ENCODE results near the gene AMN1. TPM values are rescaled to one million over a fixed set of nuclear protein-coding genes. Genes with fewer than 3 reads are reported as not detected.
"Not testable (repeated sequence)": the region's sequence is repeated elsewhere in the genome, so short reads cannot be mapped to it uniquely, and the experiment has no call there.

The AMN1 gene
- total RNA-seq, 1 donor from 2014 or later: 10.0 TPM

DNA sequence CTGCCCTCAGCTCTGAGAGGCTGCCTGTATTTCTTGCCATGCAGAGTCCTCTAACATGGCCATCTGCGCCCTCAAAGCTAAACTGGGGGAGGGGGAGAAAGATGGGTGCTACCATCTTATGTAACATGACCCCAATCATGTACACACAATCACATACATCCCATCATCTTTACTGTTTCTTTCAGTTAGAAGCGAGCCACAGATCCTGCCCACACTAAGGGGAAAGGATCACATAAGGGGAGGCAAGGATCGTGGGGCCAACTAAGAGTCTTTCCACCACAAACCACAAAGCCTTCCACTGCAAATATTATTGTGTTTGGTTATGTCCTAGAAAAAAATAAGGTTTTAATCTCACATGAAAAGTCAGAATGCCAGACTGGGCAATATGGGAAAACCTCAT lies 11.8 kb upstream of the AMN1 start:
- TF ChIP-seq, protein P1, sequence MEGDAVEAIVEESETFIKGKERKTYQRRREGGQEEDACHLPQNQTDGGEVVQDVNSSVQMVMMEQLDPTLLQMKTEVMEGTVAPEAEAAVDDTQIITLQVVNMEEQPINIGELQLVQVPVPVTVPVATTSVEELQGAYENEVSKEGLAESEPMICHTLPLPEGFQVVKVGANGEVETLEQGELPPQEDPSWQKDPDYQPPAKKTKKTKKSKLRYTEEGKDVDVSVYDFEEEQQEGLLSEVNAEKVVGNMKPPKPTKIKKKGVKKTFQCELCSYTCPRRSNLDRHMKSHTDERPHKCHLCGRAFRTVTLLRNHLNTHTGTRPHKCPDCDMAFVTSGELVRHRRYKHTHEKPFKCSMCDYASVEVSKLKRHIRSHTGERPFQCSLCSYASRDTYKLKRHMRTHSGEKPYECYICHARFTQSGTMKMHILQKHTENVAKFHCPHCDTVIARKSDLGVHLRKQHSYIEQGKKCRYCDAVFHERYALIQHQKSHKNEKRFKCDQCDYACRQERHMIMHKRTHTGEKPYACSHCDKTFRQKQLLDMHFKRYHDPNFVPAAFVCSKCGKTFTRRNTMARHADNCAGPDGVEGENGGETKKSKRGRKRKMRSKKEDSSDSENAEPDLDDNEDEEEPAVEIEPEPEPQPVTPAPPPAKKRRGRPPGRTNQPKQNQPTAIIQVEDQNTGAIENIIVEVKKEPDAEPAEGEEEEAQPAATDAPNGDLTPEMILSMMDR (IDR thresholded peaks at IDR 0.05; ENCODE audit: insufficient read depth, low read length, severe bottlenecking): no peak
- no peak for FAIRE-seq
- Histone ChIP-seq H3K36me3 (ENCODE audit: control insufficient read depth, insufficient read depth, low read length) (no peaks in the 10 kb centered on the region), H3K4me3 (ENCODE audit: low read depth, low read length) (no peak overlapping the region), H3K27me3 (ENCODE audit: control insufficient read depth, insufficient read depth, low read length) (no peaks in the 10 kb centered on the region)
- DNase-seq (ENCODE audit: low read depth): no peak

DNA sequence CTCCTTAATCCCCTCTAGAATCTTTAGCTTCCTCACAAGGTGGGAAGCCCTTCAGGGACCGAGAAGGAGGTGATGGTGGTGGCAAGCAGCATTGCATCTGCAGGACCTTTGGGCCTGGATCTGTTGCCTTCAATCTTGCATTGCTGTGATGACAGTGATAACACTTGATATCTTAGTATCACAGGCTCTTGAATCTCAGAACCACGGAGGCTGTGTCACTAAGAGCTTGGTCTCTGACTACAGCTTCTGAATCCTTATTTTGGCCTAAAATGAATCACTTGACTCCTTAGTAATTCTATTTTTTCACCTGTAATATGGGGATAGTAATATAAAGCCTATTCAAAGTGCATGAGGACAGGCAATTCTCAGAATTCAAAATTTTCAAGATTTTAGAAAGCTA lies 8.9 kb upstream of the AMN1 start:
- no peak overlapping the region for H3K4me3 ChIP-seq (ENCODE audit: low read depth, low read length)
- FAIRE-seq: no peak

DNA sequence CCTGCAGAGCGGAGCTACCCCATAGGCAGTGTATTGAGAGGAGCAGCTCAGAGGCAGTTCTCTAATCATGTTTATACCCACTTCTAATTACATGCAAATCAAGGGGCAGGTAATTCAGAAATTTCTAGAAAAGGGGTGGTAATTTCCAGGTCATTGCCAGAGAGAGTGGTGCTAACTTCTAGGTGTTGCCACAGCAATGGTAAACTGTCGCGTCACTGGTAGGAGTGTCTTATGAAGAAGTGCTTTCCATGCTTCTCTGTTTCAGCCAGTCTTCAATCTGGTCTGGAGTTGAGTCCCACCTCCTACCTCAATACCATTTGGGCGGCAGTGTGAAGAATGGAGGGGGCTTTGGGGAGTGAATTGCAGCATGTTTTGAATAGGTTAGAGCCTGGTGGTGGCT lies 8.5 kb upstream of the AMN1 start:
- no peaks in the 10 kb centered on the region for H3K36me3 ChIP-seq (ENCODE audit: control insufficient read depth, insufficient read depth, low read length)
- H3K4me3 ChIP-seq (ENCODE audit: low read depth, low read length): no peak overlapping the region
- H3K27me3 ChIP-seq (ENCODE audit: control insufficient read depth, insufficient read depth, low read length): no peaks in the 10 kb centered on the region
- TF ChIP-seq, protein P1 (IDR thresholded peaks at IDR 0.05; ENCODE audit: insufficient read depth, low read length, severe bottlenecking): no peak
- DNase-seq (ENCODE audit: low read depth) (no peak), FAIRE-seq (no peak)

More for the DNA sequence above, 8.9 kb upstream of the AMN1 start:
- no peaks in the 10 kb centered on the region for H3K27me3 ChIP-seq (ENCODE audit: control insufficient read depth, insufficient read depth, low read length)
- DNase-seq (ENCODE audit: low read depth): no peak
- H3K36me3 ChIP-seq (ENCODE audit: control insufficient read depth, insufficient read depth, low read length): no peaks in the 10 kb centered on the region
- TF ChIP-seq, protein P1 (IDR thresholded peaks at IDR 0.05; ENCODE audit: insufficient read depth, low read length, severe bottlenecking): no peak

DNA sequence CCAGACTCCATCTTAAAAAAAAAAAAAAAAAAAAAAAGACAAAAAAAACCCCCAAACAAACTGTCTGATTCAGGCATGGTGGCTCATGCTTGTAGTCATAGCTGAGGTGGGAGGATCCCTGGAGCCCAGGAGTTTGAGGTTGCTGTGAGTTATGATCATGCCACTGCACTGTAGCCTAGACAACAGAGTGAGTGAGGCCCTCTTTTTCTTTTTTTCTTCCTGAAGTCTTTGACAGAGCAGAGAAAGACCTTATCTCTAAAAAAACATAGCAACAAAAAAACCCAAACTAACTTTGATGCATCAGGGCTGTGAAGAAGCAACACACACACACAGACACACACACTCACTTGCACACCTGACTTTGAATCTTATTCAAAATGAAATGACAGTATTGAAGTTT lies 7.7 kb upstream of the AMN1 start:
- TF ChIP-seq, protein P1 (IDR thresholded peaks at IDR 0.05; ENCODE audit: insufficient read depth, low read length, severe bottlenecking): no peak
- DNase-seq (ENCODE audit: low read depth) (peak; percentile 93), FAIRE-seq (no peak)
- Histone ChIP-seq H3K27me3 (ENCODE audit: control insufficient read depth, insufficient read depth, low read length) (no peaks in the 10 kb centered on the region), H3K4me3 (ENCODE audit: low read depth, low read length) (no peak overlapping the region), H3K36me3 (ENCODE audit: control insufficient read depth, insufficient read depth, low read length) (no peaks in the 10 kb centered on the region)

DNA sequence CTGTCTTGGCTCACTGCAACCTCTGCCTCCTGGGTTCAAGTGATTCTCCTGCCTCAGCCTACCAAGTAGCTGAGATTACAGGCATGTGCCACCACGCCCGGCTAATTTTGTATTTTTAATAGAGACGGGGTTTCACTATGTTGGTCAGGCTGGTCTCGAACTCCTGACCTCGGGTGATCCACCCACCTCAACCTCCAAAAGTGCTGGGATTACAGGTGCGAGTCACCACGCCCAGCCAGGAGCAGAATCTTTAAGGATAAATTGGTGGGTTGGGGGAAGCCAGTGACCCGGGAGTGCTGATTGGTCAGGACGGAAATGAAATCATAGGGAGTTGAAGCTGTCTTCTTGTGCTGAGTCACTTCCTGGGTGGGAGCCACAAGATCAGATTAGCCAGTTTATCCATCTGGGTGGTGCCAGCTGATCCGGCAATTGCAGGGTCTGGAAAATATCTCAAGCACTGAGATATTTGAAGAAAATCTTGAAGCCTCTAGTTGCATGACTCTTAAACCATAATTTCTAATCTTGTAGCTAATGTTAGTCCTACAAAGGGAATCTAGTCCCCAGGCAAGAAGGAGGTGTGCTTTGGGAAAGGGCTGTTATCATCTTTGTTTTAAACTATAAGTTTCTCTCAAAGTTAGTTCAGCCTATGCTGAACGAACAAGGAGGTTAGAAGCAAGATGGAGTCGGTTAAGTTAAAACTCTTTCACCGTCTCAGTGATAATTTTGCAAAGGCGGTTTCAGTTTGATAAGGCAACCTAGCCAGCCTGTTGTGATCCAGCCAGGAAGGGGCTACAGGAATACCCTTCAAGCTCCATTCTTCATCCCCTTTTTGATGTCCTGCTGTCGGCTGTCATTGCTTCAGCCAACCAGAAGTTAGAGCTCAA lies 5.0 kb upstream of the AMN1 start:
- DNase-seq (ENCODE audit: low read depth): peak; percentile 76
- FAIRE-seq; H3K4me3 ChIP-seq (ENCODE audit: low read depth, low read length); H3K36me3 ChIP-seq (ENCODE audit: control insufficient read depth, insufficient read depth, low read length); H3K27me3 ChIP-seq (ENCODE audit: control insufficient read depth, insufficient read depth, low read length): not testable (repeated sequence)

DNA sequence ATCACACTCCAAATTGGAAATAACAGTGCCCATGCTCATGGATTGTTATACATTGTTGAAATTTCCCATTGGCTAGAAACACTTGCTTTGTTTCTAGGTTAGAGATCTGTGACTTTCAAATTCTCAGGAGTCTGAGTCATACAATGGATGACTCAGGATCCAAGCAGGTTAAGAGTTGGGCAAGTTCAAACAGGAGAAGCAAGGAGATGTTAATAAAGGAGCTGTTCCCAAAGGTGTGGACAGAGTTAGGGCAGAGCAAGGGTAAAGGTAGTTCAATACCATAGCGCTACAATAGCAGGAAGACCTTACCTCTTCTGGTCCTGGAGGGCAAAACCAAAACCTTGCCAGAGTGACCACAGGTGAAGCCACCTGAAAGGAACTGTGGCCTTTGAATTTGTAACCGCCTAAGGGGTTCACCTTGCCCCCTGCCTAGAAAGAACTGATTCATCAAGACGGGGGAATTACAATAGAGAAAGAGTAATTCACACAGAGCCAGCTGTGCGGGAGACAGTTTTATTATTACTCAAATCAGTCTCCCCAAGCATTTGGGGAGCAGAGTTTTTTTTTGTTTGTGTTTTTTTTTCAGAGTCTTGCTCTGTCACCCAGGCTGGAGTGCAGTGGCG lies 4.2 kb upstream of the AMN1 start:
- Histone ChIP-seq H3K4me3 (ENCODE audit: low read depth, low read length) (no peak overlapping the region), H3K27me3 (ENCODE audit: control insufficient read depth, insufficient read depth, low read length) (no peaks in the 10 kb centered on the region), H3K36me3 (ENCODE audit: control insufficient read depth, insufficient read depth, low read length) (no peaks in the 10 kb centered on the region)
- TF ChIP-seq, protein P1 (IDR thresholded peaks at IDR 0.05; ENCODE audit: insufficient read depth, low read length, severe bottlenecking): no peak
- DNase-seq (ENCODE audit: low read depth) (peak; percentile 99), FAIRE-seq (no peak)

DNA sequence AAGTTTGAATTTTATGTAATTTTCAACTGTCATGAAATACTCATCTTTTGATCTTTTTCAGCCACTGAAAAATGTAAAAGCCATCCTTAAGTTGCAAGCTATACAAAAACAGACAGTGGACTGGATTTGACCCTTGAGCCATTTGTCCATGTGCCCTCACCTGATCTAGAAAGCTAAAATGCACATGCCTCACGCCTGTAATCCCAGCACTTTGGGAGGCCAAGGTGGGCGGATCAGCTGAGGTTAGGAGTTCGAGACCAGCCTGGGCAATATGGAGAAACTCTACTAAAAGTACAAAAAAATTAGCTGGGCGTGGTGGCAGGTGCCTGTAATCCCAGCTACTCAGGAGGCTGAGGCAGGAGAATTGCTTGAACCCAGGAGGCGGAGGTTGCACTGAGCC lies 2.4 kb upstream of the AMN1 start:
- H3K4me3 ChIP-seq (ENCODE audit: low read depth, low read length); DNase-seq (ENCODE audit: low read depth); H3K36me3 ChIP-seq (ENCODE audit: control insufficient read depth, insufficient read depth, low read length); H3K27me3 ChIP-seq (ENCODE audit: control insufficient read depth, insufficient read depth, low read length); FAIRE-seq: not testable (repeated sequence)
